ENCODE measurements around the gene SERTAD1.

DNA sequence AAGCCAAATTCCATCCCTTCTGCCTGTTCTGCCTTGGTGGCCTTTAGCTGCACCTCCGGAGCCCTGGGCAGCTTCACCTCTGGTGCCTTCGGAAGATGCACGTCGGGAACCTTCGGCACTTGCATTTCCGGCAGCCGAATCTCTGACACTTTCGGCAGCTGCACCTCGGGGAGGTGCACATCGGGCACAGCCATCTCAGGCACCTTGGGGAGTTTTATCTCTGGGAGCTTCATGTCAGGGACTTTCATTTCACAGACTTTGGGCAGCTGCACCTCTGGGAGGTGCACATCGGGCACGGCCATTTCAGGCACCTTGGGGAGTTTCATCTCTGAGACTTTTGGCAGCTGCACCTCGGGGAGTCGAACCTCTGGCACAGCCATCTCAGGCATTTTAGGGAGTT lies 29.8 kb downstream of the SERTAD1 start:
- TF ChIP-seq, protein P1, sequence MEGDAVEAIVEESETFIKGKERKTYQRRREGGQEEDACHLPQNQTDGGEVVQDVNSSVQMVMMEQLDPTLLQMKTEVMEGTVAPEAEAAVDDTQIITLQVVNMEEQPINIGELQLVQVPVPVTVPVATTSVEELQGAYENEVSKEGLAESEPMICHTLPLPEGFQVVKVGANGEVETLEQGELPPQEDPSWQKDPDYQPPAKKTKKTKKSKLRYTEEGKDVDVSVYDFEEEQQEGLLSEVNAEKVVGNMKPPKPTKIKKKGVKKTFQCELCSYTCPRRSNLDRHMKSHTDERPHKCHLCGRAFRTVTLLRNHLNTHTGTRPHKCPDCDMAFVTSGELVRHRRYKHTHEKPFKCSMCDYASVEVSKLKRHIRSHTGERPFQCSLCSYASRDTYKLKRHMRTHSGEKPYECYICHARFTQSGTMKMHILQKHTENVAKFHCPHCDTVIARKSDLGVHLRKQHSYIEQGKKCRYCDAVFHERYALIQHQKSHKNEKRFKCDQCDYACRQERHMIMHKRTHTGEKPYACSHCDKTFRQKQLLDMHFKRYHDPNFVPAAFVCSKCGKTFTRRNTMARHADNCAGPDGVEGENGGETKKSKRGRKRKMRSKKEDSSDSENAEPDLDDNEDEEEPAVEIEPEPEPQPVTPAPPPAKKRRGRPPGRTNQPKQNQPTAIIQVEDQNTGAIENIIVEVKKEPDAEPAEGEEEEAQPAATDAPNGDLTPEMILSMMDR (IDR thresholded peaks at IDR 0.05) = no peak
- no peak for TF ChIP-seq POLR2A (IDR thresholded peaks at IDR 0.05)

Measured in heart left ventricle (tissue), 13 donors.